Astrocyte (in vitro differentiated cells and primary cell): ENCODE measurements around the gene RSF1. TPM values are rescaled to one million over a fixed set of nuclear protein-coding genes. Genes with fewer than 3 reads are reported as not detected.

Source experiments
- DNase-seq: peaks from one replicate; pipeline ENCODE4 v3.0.0-alpha.2; 2010; ENCODE audit warnings: low read depth
- FAIRE-seq: peaks from 2 replicates; lab custom pipeline; 2011; peaks lifted over from hg19 to GRCh38; lab: Jason Lieb, UNC
- H2AFZ ChIP-seq: 2 replicates; pipeline ENCODE4 v1.6.0; 2012; ENCODE audit warnings: low read depth, low read length, inconsistent platforms
- H3K27ac ChIP-seq: 2 replicates; pipeline ENCODE4 v1.5.1; 2011; ENCODE audit warnings: low read depth, low read length, inconsistent platforms
- H3K27me3 ChIP-seq: 2 replicates; pipeline ENCODE4 v1.6.0; 2011; ENCODE audit warnings: low read length, inconsistent platforms; ENCODE audit not compliant: insufficient read depth
- H3K36me3 ChIP-seq: 2 replicates; pipeline ENCODE4 v1.5.1; 2011; ENCODE audit warnings: low read length, inconsistent platforms; ENCODE audit not compliant: insufficient read depth
- H3K4me1 ChIP-seq: 2 replicates; pipeline ENCODE4 v1.5.1; 2011; ENCODE audit warnings: low read length, inconsistent platforms; ENCODE audit not compliant: insufficient read depth
- H3K4me2 ChIP-seq: 2 replicates; pipeline ENCODE4 v1.6.0; 2012; ENCODE audit warnings: low read length, inconsistent platforms
- H3K4me3 ChIP-seq: 2 replicates; pipeline ENCODE4 v1.5.1; 2011; ENCODE audit warnings: low read depth, mild to moderate bottlenecking, low read length, inconsistent platforms; ENCODE audit not compliant: insufficient read depth
- H3K79me2 ChIP-seq: 2 replicates; pipeline ENCODE4 v1.6.0; 2012; ENCODE audit warnings: mild to moderate bottlenecking, low read length, inconsistent platforms; ENCODE audit not compliant: insufficient read depth
- H3K9ac ChIP-seq: 2 replicates; pipeline ENCODE4 v1.6.0; 2012; ENCODE audit warnings: mild to moderate bottlenecking, low read length, inconsistent platforms
- H3K9me3 ChIP-seq: 2 replicates; pipeline ENCODE4 v1.5.1; 2012; ENCODE audit warnings: low read depth, mild to moderate bottlenecking, low read length, inconsistent platforms; ENCODE audit not compliant: insufficient read depth
- H4K20me1 ChIP-seq: 2 replicates; pipeline ENCODE4 v1.6.0; 2012; ENCODE audit warnings: low read length, inconsistent platforms; ENCODE audit not compliant: insufficient read depth
- H3K27ac Mint-ChIP-seq: one replicate; pipeline ENCODE4 v1.8.0; 2021; ENCODE audit warnings: mild to moderate bottlenecking, mixed read lengths; ENCODE audit not compliant: unreplicated experiment
- H3K27me3 Mint-ChIP-seq: one replicate; pipeline ENCODE4 v1.8.0; 2021; ENCODE audit warnings: low read depth, mixed read lengths; ENCODE audit not compliant: unreplicated experiment
- H3K36me3 Mint-ChIP-seq: one replicate; pipeline ENCODE4 v1.8.0; 2021; ENCODE audit warnings: low read depth, mixed read lengths; ENCODE audit not compliant: unreplicated experiment
- H3K4me1 Mint-ChIP-seq: one replicate; pipeline ENCODE4 v1.8.0; 2021; ENCODE audit warnings: low read depth, mixed read lengths; ENCODE audit not compliant: unreplicated experiment
- H3K4me3 Mint-ChIP-seq: one replicate; pipeline ENCODE4 v1.8.0; 2021; ENCODE audit warnings: mild to moderate bottlenecking, moderate library complexity, mixed read lengths; ENCODE audit not compliant: unreplicated experiment
- H3K9me3 Mint-ChIP-seq: one replicate; pipeline ENCODE4 v1.8.0; 2021; ENCODE audit warnings: mild to moderate bottlenecking, mixed read lengths; ENCODE audit not compliant: unreplicated experiment
- CTCF ChIP-seq: IDR thresholded peaks from 2 replicates; pipeline ENCODE4 v1.5.1; 2011; ENCODE audit warnings: low read depth, mild to moderate bottlenecking, inconsistent platforms, low read length, moderate library complexity; ENCODE audit not compliant: insufficient read depth
- EZH2 ChIP-seq: IDR thresholded peaks from 2 replicates; pipeline ENCODE4 v1.6.1; 2012; ENCODE audit warnings: mild to moderate bottlenecking, low read length, inconsistent platforms; ENCODE audit not compliant: insufficient read depth
- total RNA-seq: library from RNA; stranded (reverse); gene quantifications from 2 replicates; pipeline ENCODE4 v1.2.1, GENCODE V29; 2021

Gene RSF1
- total RNA-seq, 1 donor from 2014 or later: 84.0 TPM

DNA sequence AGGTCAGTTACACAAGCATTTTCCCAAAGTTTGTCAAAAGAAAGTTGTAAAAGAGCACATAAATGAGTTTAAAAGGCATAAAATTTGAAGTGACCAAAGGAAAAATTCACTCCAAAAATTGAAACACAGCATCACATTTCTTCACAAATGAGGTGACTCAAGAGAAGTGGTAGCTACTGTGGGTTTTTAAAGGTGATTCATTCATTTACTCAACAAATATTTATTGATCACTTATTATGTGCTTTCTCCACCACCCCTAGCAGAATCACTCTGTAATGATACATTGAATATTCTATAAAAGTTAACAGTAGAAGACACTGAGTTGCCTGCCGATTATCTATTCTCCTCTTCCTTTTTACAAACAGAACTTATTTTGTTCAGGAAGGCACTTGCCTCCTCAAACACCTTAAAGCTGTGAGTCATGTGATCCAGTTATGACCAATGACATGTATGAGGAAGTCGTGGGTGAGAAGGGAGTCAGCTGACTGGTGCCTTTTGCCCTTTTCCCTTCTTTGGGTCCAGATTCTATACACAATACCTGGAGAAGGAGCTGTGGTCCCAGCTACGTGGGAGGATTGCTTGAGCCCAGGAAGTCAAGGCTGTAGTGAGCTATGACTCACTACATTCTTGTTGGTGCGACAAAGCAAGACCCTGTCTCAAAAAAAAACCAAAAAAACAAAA, 115.2 kb downstream of the RSF1 start:
- H3K9ac ChIP-seq: no peak overlapping the region
- H2AFZ ChIP-seq: no peak overlapping the region
- DNase-seq: peak; percentile 73
- no peaks in the 10 kb centered on the region for H3K27me3 ChIP-seq
- no peaks in the 10 kb centered on the region for H3K27me3 Mint-ChIP-seq
- H3K27ac Mint-ChIP-seq: peak overlapping the region; percentile 91
- H4K20me1 ChIP-seq: no peaks in the 10 kb centered on the region
- peaks cover 15% of the 10 kb centered on the region for H3K4me1 ChIP-seq
- peak overlapping the region; percentile 2 for H3K4me3 ChIP-seq
- TF ChIP-seq EZH2 (no peak), CTCF (no peak)
- peak overlapping the region; percentile 57 for H3K27ac ChIP-seq
- H3K9me3 Mint-ChIP-seq: peaks cover 2% of the 10 kb centered on the region
- peaks cover 37% of the 10 kb centered on the region for H3K4me1 Mint-ChIP-seq
- H3K79me2 ChIP-seq: no peaks in the 10 kb centered on the region
- FAIRE-seq: no peak
- peaks cover 11% of the 10 kb centered on the region for H3K36me3 ChIP-seq
- peak overlapping the region; percentile 74 for H3K4me3 Mint-ChIP-seq
- H3K9me3 ChIP-seq: no peaks in the 10 kb centered on the region
- H3K4me2 ChIP-seq: peak overlapping the region; percentile 54
- peaks cover 12% of the 10 kb centered on the region for H3K36me3 Mint-ChIP-seq

GRCh38 chr11:77704029-77704428, 116.5 kb downstream of the RSF1 start:
- Histone ChIP-seq H3K79me2 (no peaks in the 10 kb centered on the region), H4K20me1 (no peaks in the 10 kb centered on the region), H3K4me3 (no peak overlapping the region), H3K4me1 (peaks cover 15% of the 10 kb centered on the region), H3K36me3 (peaks cover 11% of the 10 kb centered on the region), H2AFZ (no peak overlapping the region), H3K9me3 (no peaks in the 10 kb centered on the region), H3K9ac (no peak overlapping the region), H3K27me3 (no peaks in the 10 kb centered on the region), H3K27ac (no peak overlapping the region), H3K4me2 (no peak overlapping the region)
- peaks cover 31% of the 10 kb centered on the region for H3K4me1 Mint-ChIP-seq
- no peak for FAIRE-seq
- H3K4me3 Mint-ChIP-seq: no peak overlapping the region
- TF ChIP-seq CTCF: no peak
- TF ChIP-seq EZH2: no peak
- H3K9me3 Mint-ChIP-seq: peaks cover 2% of the 10 kb centered on the region
- H3K36me3 Mint-ChIP-seq: peaks cover 14% of the 10 kb centered on the region
- no peaks in the 10 kb centered on the region for H3K27me3 Mint-ChIP-seq
- DNase-seq: no peak
- H3K27ac Mint-ChIP-seq: peak overlapping the region; percentile 77

- TF ChIP-seq EZH2 (no peak), CTCF (no peak)
- no peak for DNase-seq
- Histone ChIP-seq H3K4me2 (no peak overlapping the region), H2AFZ (no peak overlapping the region), H3K9ac (no peak overlapping the region), H3K4me3 (no peak overlapping the region), H3K9me3 (no peaks in the 10 kb centered on the region), H3K36me3 (peaks cover 28% of the 10 kb centered on the region), H4K20me1 (no peaks in the 10 kb centered on the region), H3K79me2 (no peaks in the 10 kb centered on the region), H3K27ac (no peak overlapping the region), H3K4me1 (no peaks in the 10 kb centered on the region), H3K27me3 (no peaks in the 10 kb centered on the region)
- Mint-ChIP-seq H3K4me3 (no peak overlapping the region), H3K36me3 (peaks cover 27% of the 10 kb centered on the region), H3K27ac (peak overlapping the region; percentile 12), H3K27me3 (no peaks in the 10 kb centered on the region), H3K4me1 (peaks cover 8% of the 10 kb centered on the region), H3K9me3 (no peaks in the 10 kb centered on the region)
- no peak for FAIRE-seq
Observed at GRCh38 chr11:77699425-77699824, 121.1 kb downstream of the RSF1 start.
